ENCODE measurements around the gene OSGEP.
"Not testable (repeated sequence)": the region's sequence is repeated elsewhere in the genome, so short reads cannot be mapped to it uniquely, and the experiment has no call there.

Gene OSGEP

DNA sequence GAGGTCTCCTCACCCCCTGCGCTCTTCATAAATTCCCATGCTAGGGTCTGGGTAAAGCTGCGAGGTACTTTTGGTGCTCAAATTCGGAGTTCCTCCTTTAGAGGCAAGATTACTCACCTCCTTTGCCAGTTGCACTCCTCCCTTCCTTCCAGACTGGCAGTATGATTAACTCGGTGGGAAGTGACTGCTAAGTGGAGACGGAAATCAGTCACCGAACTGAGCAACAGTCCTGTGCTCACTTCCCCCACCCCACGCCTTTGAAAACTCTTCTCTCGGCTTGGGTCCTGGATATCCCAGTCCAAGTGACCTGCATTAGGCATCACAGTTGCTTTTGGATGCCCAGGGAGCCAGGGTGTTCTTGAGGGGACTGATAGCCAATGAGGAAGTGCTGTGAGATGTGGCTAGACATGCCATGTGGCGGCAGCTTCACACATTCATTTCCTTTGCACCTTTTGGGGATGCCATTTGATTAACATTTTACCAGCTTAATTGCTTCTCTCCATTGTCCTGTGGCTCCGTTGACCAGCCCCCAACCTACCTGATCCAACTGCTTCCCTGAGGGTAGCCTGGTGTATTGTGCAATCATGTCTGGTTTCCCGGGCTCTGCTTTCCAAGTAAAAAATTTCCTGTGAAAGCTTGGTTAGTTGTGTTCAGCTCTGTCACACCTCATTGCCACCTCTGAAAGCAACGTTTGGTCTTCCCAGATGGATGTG lies 15.4 kb upstream of the OSGEP start:
- DNase-seq (ENCODE audit: low read depth in 2 of 2) = peak; percentile 40 to 55

GRCh38 chr14:20469242-20469889 lies 14.8 kb upstream of the OSGEP start, which contains the start of gene PNP:
TSS of gene PNP (plus strand) at chr14:20469406. CDS start at chr14:20469525, 119 bp downstream.
- peak; percentile 77 to 83 for DNase-seq (ENCODE audit: low read depth in 2 of 2)

DNA sequence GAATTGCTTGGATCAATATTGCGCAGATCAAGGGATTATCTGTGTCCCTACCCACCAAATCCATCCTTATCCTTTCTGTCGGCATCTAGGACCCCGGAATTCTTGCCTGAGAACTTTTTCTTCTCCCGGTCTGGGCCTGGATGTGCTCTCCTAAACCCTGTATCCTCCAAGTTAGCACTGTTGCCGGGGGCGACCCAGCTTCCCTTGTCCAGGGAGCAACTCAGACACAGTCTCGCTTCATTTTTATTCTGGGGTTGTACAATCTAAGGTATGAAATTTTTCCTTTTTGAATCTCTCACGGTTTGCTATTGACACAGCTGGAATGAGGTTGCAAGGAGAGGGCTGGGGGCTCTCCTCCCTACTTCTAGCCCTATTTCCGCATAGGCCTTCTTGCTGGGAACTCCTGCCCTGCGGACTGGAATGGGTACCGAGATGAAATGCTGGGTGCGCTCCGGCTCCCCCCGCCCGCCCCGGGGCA lies 14.2 kb upstream of the OSGEP start:
- no peak for DNase-seq (ENCODE audit: low read depth in 2 of 2)

GRCh38 chr14:20461225-20462141 lies 6.9 kb upstream of the OSGEP start, which contains the start of gene PIP4P1:
TSS of gene PIP4P1 (minus strand) at chr14:20461434. CDS start at chr14:20461325, 109 bp downstream.
- peak; percentile 96 to 97 for DNase-seq (ENCODE audit: low read depth in 2 of 2)

DNA sequence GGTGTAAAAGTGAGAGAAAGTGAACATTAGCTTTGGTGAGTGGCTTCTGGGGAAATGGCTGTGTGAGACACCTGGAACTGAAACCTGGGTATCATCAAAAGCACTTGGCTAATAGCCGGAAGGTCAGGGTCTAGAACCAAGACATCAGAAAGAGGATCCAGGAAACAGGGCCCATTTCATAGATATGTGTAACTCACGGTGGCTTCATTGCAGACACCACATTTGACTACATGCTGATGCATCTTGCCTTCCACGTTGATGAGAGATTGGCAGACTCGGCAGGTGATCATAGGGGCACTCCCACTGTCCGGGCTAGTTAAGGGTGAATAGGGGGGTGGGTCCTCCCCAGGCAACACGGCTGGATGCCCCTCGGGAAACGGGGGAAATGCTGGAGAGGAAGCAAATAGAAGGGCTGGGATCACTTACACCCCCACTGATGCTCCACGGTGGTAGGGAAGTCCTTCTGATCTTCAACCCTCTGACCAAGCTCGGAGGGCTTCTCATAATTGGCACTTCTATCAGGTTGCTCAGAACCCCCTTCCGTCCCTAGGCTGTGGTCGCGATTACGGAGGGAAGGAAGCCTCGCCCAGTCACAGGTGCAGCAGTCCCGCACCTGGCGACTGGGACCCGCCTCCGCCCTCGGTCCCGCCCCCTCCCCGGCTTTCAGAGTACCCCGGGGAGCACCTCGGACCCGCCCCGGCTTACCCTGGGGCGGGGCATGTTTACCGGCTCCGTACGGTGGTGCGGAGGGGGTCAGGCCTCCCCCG lies 6.0 kb upstream of the OSGEP start:
- DNase-seq (ENCODE audit: low read depth in 2 of 2) = no peak

DNA sequence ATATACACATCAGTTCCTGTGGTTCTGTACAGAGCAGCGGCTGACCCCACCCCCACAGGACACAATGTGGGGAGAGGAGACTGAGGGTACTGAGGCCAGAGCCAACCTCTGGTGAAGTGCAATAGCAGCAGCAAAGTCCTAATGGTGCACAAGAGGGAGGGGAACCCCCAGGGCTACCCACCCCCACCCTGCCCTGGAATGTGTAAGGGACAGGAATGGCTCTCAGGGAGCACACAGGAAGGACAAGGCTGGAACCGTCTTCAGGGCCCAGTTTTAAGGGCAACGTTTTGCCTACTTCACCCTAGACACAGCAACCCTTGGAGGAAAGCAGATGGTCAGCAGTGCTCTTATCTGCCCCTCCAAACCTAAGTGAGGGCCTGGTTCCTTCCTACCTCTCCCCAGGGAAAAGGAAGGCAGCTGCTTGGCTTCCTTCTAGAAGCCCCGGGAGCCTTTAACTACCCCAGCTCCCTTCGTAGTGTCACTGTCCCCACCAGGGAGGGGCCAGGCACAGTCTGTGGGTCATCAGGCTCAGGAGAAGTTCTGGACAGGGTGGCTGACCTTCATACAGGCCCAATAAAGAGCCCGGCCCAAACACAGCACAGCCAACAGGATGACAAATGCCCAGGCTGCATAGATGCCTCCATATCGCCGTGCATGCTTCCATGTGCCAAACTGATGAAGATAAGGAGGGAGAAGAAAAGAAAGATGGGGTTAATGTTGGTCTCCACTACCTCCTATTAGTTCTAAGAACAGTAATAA lies 3.6 kb upstream of the OSGEP start:
- no peak for DNase-seq (ENCODE audit: low read depth in 2 of 2)

GRCh38 chr14:20456971-20457370 lies 2.4 kb upstream of the OSGEP start:
- no peak for DNase-seq (ENCODE audit: low read depth in 2 of 2)

- DNase-seq (ENCODE audit: low read depth in 2 of 2) = no peak
Observed at GRCh38 chr14:20455355-20456300, 1.0 kb upstream of the OSGEP start.

GRCh38 chr14:20452831-20453230 lies 1.8 kb downstream of the OSGEP start:
- DNase-seq (ENCODE audit: low read depth in 2 of 2) = not testable (repeated sequence)

GRCh38 chr14:20446889-20447288 lies 7.7 kb downstream of the OSGEP start:
- DNase-seq (ENCODE audit: low read depth in 2 of 2) = no peak

DNA sequence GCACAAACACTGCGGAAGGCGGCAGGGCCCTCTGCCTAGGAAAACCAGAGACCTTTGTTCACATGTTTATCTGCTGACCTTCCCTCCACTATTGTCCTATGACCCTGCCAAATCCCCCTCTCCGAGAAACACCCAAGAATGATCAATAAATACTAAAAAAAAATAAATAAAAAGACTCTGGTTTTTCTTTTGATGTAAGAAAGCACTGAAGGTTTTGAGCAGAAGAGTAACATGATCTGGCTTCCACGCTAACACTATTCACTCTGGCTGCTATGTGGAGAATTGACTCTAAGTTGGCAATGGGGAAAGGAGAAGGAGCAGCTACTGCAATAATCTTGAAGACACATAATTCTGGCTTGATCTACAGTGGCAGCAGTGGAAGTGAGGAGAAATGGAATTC lies 11.0 kb downstream of the OSGEP start:
- DNase-seq (ENCODE audit: low read depth in 2 of 2) = not testable (repeated sequence)

DNA sequence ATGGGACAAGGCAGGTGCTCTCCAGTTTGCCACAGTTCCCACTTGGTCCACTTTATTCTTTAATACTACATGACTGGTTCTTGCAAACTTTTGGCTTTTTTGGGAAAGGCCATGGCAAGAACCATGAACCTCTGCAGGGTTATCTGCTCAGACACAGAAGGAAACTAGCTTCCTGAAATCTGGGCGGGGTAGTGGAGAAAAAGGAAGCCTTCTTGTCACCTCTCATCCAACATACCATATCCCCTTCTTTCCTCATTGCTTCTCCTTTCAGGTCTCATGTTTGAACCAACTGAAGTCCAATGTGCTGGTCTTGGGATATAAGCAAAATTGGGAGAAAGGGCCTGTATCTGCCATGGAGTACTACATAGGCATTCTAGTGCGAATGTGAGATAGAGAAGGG lies 13.2 kb downstream of the OSGEP start:
- DNase-seq (ENCODE audit: low read depth in 2 of 2) = no peak

GRCh38 chr14:20440882-20441281 lies 13.7 kb downstream of the OSGEP start:
- no peak for DNase-seq (ENCODE audit: low read depth in 2 of 2)

DNA sequence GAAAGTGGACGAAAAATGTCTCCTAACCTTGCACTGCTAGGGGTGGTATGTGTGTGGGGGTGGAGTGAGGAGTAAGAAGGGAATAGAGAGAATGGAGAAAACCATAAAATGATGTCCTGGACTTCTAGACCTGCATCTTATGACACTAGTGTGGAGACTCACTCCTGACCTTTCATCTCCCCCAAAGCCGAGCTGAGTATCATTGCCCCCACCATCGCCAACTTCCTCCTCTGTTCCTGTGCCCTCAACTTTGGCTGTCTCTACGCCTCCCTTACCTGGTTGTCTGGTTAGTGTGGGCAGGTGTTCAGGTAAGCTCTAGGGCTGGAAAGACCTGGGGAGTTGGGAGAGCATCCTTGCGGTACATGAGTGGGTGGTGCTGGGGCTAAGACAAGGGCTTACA lies 14.1 kb downstream of the OSGEP start:
- DNase-seq (ENCODE audit: low read depth in 2 of 2) = no peak

- DNase-seq (ENCODE audit: low read depth in 2 of 2) = no peak
Observed at GRCh38 chr14:20438664-20439063, 15.9 kb downstream of the OSGEP start.

DNA sequence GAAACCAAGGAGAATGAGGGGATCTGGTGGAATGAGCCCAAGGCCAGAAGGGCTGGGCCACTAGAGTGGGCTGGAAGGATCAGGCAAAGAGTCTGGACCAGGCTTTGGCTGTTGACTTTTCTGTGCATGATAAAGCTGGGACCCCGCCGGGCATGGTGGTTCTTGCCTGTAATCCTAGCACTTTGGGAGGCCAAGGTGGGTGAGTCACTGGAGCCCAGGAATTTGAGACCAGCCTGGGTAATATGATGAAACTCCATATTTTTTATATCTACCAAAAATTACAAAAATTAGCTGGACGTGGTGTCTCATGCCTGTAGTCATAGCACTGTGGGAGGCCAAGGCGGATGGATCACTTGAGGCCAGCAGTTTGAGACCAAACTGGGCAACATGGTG lies 18.3 kb downstream of the OSGEP start:
- DNase-seq (ENCODE audit: low read depth in 2 of 2) = no peak

DNA sequence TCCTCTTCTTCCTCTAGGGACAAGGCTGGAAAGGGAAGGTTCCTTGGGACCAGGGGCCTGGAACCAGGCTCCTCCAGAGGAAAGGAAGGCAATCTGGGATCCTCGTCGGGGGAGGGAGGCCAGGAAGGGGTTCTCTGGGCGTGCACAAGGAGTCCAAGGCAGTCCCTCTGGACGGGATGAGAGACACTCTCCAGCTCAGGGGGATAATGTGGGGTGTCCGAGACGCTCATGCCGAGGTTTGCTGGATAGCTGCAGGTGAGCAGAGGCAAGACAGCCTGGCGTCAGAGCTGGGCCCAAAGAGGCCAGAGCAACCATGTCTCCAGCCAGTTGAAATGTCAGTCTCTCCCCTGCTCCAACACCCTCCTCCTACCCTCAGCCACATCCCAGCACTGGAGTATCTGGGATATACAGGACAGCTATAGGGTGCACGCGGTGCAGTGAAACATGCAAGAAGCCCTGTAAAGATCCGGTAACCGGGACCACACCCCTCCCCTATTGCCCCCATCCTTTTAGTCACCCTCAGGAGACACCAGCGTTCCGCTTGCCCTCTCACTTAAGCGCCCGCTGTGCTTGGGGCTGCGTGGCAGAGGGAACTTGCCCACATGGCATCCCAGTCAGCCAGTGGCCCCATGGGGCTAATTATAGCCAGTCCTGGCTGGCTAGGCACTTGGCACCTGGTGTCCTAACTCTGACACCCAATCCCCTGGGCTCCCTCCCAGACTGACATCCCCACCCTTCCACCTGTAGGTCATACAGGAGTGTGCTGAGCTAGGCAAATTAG lies 18.8 kb downstream of the OSGEP start, which contains the start of gene KLHL33:
Gene KLHL33 (minus strand): TSS at position 585 of the 781 bp plus-strand sequence. CDS start 355 bp downstream, at position 230.
- DNase-seq (ENCODE audit: low read depth in 2 of 2) = no peak
